8988T (cell line): ENCODE measurements around the gene SP140L.
"Not testable (repeated sequence)": the region's sequence is repeated elsewhere in the genome, so short reads cannot be mapped to it uniquely, and the experiment has no call there.

Source experiments
- DNase-seq: peaks from one replicate; pipeline ENCODE4 v3.0.0; 2011

SP140L gene

DNA sequence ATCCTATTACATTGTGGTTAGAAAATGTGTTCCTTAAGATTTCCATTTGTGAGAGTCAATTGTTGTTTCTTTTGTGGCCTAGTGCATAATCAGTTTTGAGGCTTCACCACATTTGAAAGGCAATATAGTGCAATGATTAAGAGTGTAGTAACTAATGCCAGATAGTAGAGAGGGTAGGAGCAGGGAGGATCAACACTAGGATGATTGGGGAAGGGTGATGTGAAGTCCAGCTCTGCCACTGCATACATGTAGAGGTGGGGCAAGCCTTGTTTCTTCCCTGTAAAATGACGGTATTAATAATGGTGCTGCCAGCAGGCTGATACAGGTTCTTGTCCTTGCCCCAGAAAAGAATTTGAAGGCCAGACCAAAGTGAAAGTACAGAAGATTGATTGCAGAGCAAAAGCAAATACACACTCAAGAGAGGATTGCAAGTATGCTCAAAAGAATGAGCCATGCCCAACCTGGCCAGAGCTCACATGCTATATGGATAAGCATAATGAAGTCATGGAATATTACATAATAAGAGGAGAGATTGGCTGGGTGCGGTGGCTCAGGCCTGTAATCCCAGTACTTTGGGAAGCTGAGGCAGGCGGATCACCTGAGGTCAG, 97.0 kb downstream of the SP140L start:
- DNase-seq = no peak

DNA sequence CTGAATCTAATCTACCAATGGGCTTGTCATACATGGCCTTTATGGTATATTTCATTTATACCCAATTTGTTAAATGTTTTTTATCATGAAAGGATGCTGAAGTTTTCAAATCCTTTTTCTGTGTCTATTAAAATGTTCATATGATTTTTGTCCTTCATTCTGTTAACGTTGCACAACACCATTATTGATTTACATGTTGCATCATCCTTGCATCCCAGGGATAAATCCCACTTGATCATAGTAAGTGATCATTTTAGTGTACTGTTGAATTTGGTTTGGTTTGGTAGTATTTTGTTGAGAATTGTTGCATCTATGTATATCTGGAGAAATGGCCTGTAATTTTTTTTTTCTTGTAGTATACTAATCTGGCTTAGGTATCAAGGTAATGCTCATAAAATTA, 98.4 kb downstream of the SP140L start:
- DNase-seq = no peak

DNA sequence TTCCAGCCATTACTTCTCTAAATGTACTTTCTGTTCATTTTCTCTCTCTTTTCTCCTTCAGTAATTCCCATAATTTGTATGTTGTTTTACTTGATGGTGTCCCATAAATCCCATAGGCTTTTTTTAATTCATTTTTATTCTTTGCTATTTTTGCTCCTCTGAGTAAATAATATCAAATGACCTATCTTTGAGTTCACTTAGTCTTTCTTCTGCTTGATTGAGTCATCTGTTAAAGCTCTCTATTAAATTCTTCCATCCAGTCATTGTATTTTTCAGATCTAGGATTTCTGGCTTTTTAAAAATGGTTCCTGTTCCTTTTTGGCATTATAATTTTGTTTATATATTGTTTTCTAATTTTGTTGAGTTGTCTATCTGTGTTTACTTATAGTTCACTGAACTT, 102.5 kb downstream of the SP140L start:
- no peak for DNase-seq

- DNase-seq = no peak
These were observed 104.2 kb downstream of the SP140L start for GRCh38 chr2:230430957-230431910.

DNA sequence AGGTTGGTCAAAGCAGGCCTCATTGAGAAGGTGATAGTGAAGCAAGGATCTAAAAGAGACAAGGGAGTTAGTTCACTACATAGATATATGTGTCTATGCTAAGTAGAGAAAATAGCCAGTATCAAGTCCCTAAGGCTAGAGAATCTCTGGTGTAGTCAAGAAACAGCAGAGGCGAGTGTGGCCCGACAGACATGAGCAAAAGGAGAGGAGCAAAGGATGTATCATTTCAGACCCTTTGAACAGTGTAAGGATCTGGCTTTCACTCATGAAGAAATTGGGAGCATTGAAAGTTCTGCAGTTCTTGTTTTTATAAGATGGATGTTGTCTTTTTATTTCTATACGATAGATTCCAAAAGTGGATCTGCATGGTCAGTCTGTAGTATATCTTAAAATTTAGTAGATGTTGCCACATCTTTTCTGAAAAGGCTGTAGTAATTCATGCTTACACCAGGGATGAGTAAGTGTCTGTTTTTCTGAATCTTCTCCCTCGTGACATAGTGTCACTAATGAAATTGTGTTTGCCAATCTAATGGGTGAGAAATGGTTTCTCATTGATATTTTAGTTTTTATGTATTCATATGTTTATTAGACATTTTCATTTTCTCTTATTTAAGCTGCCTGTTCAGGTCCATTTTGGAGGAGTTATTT, 107.8 kb downstream of the SP140L start:
- DNase-seq = no peak

DNA sequence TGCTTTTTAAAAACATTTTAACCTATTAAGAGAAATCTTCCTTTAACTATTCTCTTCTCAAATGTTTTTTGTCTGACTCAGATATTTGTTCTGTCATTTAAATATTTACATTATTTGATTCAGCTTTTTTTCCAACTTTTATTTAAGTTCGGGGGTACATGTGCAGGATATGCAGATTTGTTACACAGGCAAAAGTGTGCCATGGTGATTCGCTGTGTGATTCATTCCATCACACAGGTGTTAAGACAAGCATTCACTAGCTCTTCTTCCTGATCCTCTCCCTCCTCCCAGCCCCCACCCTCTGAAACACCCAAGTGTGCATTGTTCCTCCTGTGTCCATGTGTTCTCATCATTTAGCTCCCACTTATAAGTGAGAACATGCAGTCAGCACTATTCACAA, 108.4 kb downstream of the SP140L start:
- no peak for DNase-seq

GRCh38 chr2:230439121-230439520, 112.1 kb downstream of the SP140L start:
- not testable (repeated sequence) for DNase-seq

DNA sequence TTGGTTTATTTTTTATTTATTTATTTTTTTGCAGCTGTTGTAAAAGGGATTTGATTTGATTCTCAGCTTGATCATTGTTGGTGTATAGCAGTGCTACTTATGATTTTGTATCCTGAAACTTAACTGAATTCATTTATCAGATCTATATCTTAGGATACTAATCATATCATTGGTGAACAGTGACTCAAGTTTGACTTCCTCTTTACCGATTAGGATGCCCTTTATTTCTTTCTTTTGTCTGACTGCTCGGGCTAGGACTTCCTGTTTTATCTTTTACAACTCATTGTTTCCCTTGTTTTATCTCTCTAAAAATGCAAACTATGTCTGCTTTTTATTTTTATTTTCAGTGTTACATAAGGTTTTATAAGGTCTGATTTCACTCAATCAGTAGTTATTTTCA, 112.6 kb downstream of the SP140L start:
- DNase-seq = no peak

- no peak for DNase-seq
These were observed 114.4 kb downstream of the SP140L start for GRCh38 chr2:230441227-230441897.

GRCh38 chr2:230443541-230443940, 116.5 kb downstream of the SP140L start:
- no peak for DNase-seq

DNA sequence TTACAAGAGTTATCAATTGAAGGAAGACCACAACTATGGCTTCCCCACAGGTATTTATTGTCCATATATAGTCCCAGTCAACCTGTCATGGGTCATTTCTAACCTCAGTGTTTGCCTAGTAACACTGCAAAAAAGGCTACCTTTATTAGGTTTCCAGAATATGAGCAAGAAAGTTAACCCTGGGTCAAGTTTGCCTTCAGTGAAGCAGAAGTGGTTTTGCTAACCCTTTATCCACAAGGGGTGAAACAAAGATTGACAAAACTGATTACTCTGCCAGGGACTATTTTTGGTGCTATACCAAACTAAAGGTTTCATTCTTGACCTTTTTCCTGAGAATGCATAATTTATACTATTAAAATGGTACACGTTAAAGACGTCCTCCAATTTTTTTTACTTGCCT, 117.8 kb downstream of the SP140L start:
- no peak for DNase-seq

GRCh38 chr2:230447036-230447435, 120.0 kb downstream of the SP140L start:
- no peak for DNase-seq

- no peak for DNase-seq
These were observed 120.8 kb downstream of the SP140L start for GRCh38 chr2:230447455-230448451.

GRCh38 chr2:230449901-230450467, 123.0 kb downstream of the SP140L start:
- DNase-seq = no peak

DNA sequence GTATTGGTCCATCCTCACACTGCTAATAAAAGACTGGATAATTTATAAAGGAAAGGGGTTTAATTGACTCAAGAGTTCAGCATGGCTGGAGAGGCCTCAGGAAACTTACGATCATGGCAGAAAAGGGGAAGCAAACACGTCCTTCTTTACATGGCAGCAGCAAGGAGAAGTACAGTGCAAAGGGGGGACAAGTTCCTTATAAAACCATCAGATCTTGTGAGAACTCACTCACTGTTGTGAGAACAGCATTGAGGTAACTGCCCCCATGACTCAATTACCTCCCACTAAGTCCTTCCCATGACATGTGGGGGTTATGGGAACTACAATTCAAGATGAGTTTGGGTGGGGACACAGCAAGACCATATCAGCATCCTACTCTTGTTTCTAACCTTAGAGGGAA, 126.0 kb downstream of the SP140L start:
- DNase-seq = no peak
